Stimulated activated naive CD8-positive, alpha-beta T cell treated with anti-CD3 and anti-CD28 coated beads, Interleukin-15, amount 100 ng/mL, for 72 hours (primary cell): ENCODE results near the gene IER3.

Experiments used
- ATAC-seq: fragments of 150-1000 bp; cut with Tn5 transposase; 2 replicates; pipeline ENCODE4 v1.10.0; 2021; ENCODE audit warnings: mild to moderate bottlenecking, moderate library complexity
- DNase-seq, 2 donors: peaks; one replicate each; pipeline ENCODE4 v3.0.0; 2021 to 2022
- H3K27ac Mint-ChIP-seq, 2 donors: one replicate each; pipeline ENCODE4 v1.8.0; 2022; ENCODE audit warnings: mild to moderate bottlenecking in 2 of 2, mixed read lengths in 2 of 2, moderate library complexity in 2 of 2
- H3K27me3 Mint-ChIP-seq: one replicate; pipeline ENCODE4 v1.8.0; 2022; ENCODE audit warnings: mixed read lengths
- H3K4me1 Mint-ChIP-seq: one replicate; pipeline ENCODE4 v1.8.0; 2022; ENCODE audit warnings: mild to moderate bottlenecking, mixed read lengths
- H3K4me3 Mint-ChIP-seq, 2 donors: one replicate each; pipeline ENCODE4 v1.8.0; 2022; ENCODE audit warnings: mild to moderate bottlenecking in 2 of 2, mixed read lengths in 2 of 2, moderate library complexity in 1 of 2
- H3K9me3 Mint-ChIP-seq, 2 donors: one replicate each; pipeline ENCODE4 v1.8.0; 2022; ENCODE audit warnings: mixed read lengths in 2 of 2

The IER3 gene

GRCh38 chr6:30744054-30744805, at the start of gene IER3:
Gene IER3, minus strand, starts transcription at chr6:30744547. Its CDS starts 29 bp downstream, at chr6:30744518.
- peaks cover 70% of the 10 kb centered on the region for H3K4me1 Mint-ChIP-seq
- peak within 1 kb of the TSS; percentile 93 to 97 for H3K27ac Mint-ChIP-seq
- H3K9me3 Mint-ChIP-seq = no peaks in the 10 kb centered on the region
- ATAC-seq = peak; percentile 58
- no peaks in the 10 kb centered on the region for H3K27me3 Mint-ChIP-seq
- peak; percentile 88 to 91 for DNase-seq
- peak within 1 kb of the TSS; percentile 91 to 97 for H3K4me3 Mint-ChIP-seq

- H3K27ac Mint-ChIP-seq = peak overlapping the region; percentile 96 to 98
- DNase-seq = peak in 1 of 2 donors; percentile 23
- no peaks in the 10 kb centered on the region for H3K9me3 Mint-ChIP-seq
- peak overlapping the region; percentile 79 to 80 for H3K4me3 Mint-ChIP-seq
- peak; percentile 95 for ATAC-seq
- H3K27me3 Mint-ChIP-seq = no peaks in the 10 kb centered on the region
- peaks cover 82% of the 10 kb centered on the region for H3K4me1 Mint-ChIP-seq
Observed at GRCh38 chr6:30793521-30794194, 49.3 kb upstream of the IER3 start.

GRCh38 chr6:30792786-30793185, 48.4 kb upstream of the IER3 start:
- Mint-ChIP-seq H3K4me3 (peak overlapping the region; percentile 29 to 44), H3K27ac (peak overlapping the region; percentile 78 to 84), H3K4me1 (peaks cover 84% of the 10 kb centered on the region), H3K9me3 (no peaks in the 10 kb centered on the region), H3K27me3 (no peaks in the 10 kb centered on the region)
- no peak for ATAC-seq
- no peak for DNase-seq

- DNase-seq (no peak), ATAC-seq (no peak)
- Mint-ChIP-seq H3K27me3 (no peaks in the 10 kb centered on the region), H3K4me3 (peak overlapping the region in 1 of 2 donors; percentile 40), H3K4me1 (peaks cover 97% of the 10 kb centered on the region), H3K9me3 (no peaks in the 10 kb centered on the region), H3K27ac (no peak overlapping the region)
Observed at GRCh38 chr6:30790724-30791383, 46.5 kb upstream of the IER3 start.

GRCh38 chr6:30789606-30790005, 45.3 kb upstream of the IER3 start:
- Mint-ChIP-seq H3K27ac (peak overlapping the region; percentile 74 to 77), H3K4me1 (peaks cover 95% of the 10 kb centered on the region), H3K9me3 (no peaks in the 10 kb centered on the region), H3K4me3 (peak overlapping the region in 1 of 2 donors; percentile 68), H3K27me3 (no peaks in the 10 kb centered on the region)
- ATAC-seq = no peak
- DNase-seq = no peak

GRCh38 chr6:30787954-30788353, 43.6 kb upstream of the IER3 start:
- no peaks in the 10 kb centered on the region for H3K27me3 Mint-ChIP-seq
- peak; percentile 65 for ATAC-seq
- H3K27ac Mint-ChIP-seq = peak overlapping the region; percentile 71 to 87
- peaks cover 79% of the 10 kb centered on the region for H3K4me1 Mint-ChIP-seq
- DNase-seq = no peak
- H3K4me3 Mint-ChIP-seq = peak overlapping the region; percentile 7 to 72
- H3K9me3 Mint-ChIP-seq = no peaks in the 10 kb centered on the region

GRCh38 chr6:30782425-30783014, 38.2 kb upstream of the IER3 start:
- ATAC-seq = no peak
- DNase-seq = no peak
- Mint-ChIP-seq H3K4me1 (peaks cover 80% of the 10 kb centered on the region), H3K27me3 (no peaks in the 10 kb centered on the region), H3K9me3 (no peaks in the 10 kb centered on the region), H3K4me3 (peak overlapping the region; percentile 66 to 84), H3K27ac (peak overlapping the region in 1 of 2 donors; percentile 95)

- peak; percentile 67 for ATAC-seq
- Mint-ChIP-seq H3K4me1 (peaks cover 80% of the 10 kb centered on the region), H3K27me3 (no peaks in the 10 kb centered on the region), H3K27ac (peak overlapping the region; percentile 89 to 95), H3K9me3 (no peaks in the 10 kb centered on the region), H3K4me3 (peak overlapping the region; percentile 66 to 84)
- DNase-seq = peak in 1 of 2 donors; percentile 39
Observed at GRCh38 chr6:30781743-30782424, 37.5 kb upstream of the IER3 start.

- Mint-ChIP-seq H3K9me3 (no peaks in the 10 kb centered on the region), H3K4me3 (peak overlapping the region in 1 of 2 donors; percentile 66), H3K27ac (peak overlapping the region in 1 of 2 donors; percentile 89), H3K4me1 (peaks cover 79% of the 10 kb centered on the region), H3K27me3 (no peaks in the 10 kb centered on the region)
- ATAC-seq (peak; percentile 6), DNase-seq (no peak)
Observed at GRCh38 chr6:30781395-30781742, 37.0 kb upstream of the IER3 start.

GRCh38 chr6:30780642-30780920, 36.2 kb upstream of the IER3 start:
- Mint-ChIP-seq H3K4me1 (peaks cover 71% of the 10 kb centered on the region), H3K9me3 (no peaks in the 10 kb centered on the region), H3K4me3 (no peak overlapping the region), H3K27ac (peak overlapping the region; percentile 20 to 22), H3K27me3 (no peaks in the 10 kb centered on the region)
- DNase-seq (no peak), ATAC-seq (no peak)

- no peaks in the 10 kb centered on the region for H3K9me3 Mint-ChIP-seq
- H3K27me3 Mint-ChIP-seq = no peaks in the 10 kb centered on the region
- H3K4me3 Mint-ChIP-seq = no peak overlapping the region
- peaks cover 66% of the 10 kb centered on the region for H3K4me1 Mint-ChIP-seq
- H3K27ac Mint-ChIP-seq = peak overlapping the region; percentile 20 to 22
- DNase-seq = no peak
- no peak for ATAC-seq
Observed at GRCh38 chr6:30779850-30780641, 35.7 kb upstream of the IER3 start.

GRCh38 chr6:30778001-30778635, 33.8 kb upstream of the IER3 start:
- H3K4me3 Mint-ChIP-seq = no peak overlapping the region
- peaks cover 75% of the 10 kb centered on the region for H3K4me1 Mint-ChIP-seq
- H3K27me3 Mint-ChIP-seq = no peaks in the 10 kb centered on the region
- H3K27ac Mint-ChIP-seq = peak overlapping the region in 1 of 2 donors; percentile 68
- ATAC-seq (no peak), DNase-seq (no peak)
- H3K9me3 Mint-ChIP-seq = no peaks in the 10 kb centered on the region

GRCh38 chr6:30777155-30777485, 32.8 kb upstream of the IER3 start:
- Mint-ChIP-seq H3K4me3 (no peak overlapping the region), H3K9me3 (peaks cover 4% of the 10 kb centered on the region in 2 donors), H3K27me3 (no peaks in the 10 kb centered on the region), H3K4me1 (peaks cover 77% of the 10 kb centered on the region), H3K27ac (peak overlapping the region in 1 of 2 donors; percentile 7)
- DNase-seq = no peak
- no peak for ATAC-seq

- DNase-seq = no peak
- Mint-ChIP-seq H3K4me3 (no peak overlapping the region), H3K27ac (no peak overlapping the region), H3K9me3 (peaks cover 5 to 7% of the 10 kb centered on the region in 2 donors), H3K4me1 (peaks cover 76% of the 10 kb centered on the region), H3K27me3 (no peaks in the 10 kb centered on the region)
- no peak for ATAC-seq
Observed at GRCh38 chr6:30776390-30777154, 32.2 kb upstream of the IER3 start.
